Liver (tissue), 3 donors: ENCODE measurements around the gene TACC3.

Experiments used
- FOXA1 ChIP-seq: IDR thresholded peaks from 2 replicates; pipeline ENCODE4 v1.6.1; 2016; ENCODE audit warnings: antibody characterized with exemption
- GABPA ChIP-seq, 2 donors: IDR thresholded peaks in 1 of 2; conservative IDR thresholded peaks in 1 of 2; 2 replicates each; pipeline ENCODE4 v1.6.1; 2016; ENCODE audit warnings: antibody characterized with exemption in 2 of 2, mild to moderate bottlenecking in 1 of 2, moderate library complexity in 1 of 2
- HNF4G ChIP-seq: IDR thresholded peaks from 2 replicates; pipeline ENCODE4 v1.6.1; 2016; ENCODE audit warnings: antibody characterized with exemption
- RAD21 ChIP-seq, 2 donors: IDR thresholded peaks; 2 replicates each; pipeline ENCODE4 v1.6.1; 2016; ENCODE audit warnings: antibody characterized with exemption in 2 of 2, mild to moderate bottlenecking in 2 of 2
- TF ChIP-seq, protein P1 (sequence below): fragments of 150-350 bp; IDR thresholded peaks from 2 replicates; pipeline ENCODE4 v1.5.1; 2017; ENCODE audit warnings: improper control_type of control experiment, low read depth, low read length; ENCODE audit not compliant: missing input control
- TF ChIP-seq, protein P2 (sequence below): IDR thresholded peaks from 2 replicates; pipeline ENCODE4 v1.6.1; 2016; ENCODE audit warnings: antibody characterized with exemption
- TF ChIP-seq, protein P3 (sequence below): IDR thresholded peaks from 2 replicates; pipeline ENCODE4 v1.6.1; 2016; ENCODE audit warnings: antibody characterized with exemption, mild to moderate bottlenecking
- donor health status: healthy.
- donor health status: healthy.

DNA sequence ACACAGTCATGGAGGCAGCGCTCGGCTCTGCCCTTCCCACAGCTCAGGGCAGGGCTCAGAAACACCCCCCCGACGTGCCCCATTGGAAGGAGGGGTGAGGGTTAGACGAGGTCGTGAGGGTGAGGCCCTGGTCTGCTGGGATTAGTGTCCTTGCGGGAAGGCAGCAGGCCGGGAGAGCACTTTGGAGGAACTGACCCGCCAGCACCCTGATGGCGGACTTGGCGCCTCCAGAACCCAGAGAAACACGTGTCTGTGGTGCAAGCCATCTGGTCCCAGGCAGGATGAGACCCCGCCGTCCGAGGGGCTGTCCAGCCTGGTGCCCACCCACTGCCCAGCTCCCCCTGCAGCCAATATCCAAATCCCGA is 26.3 kb downstream of the TACC3 start:
- TF ChIP-seq HNF4G (no peak), FOXA1 (no peak), GABPA (IDR thresholded peaks at IDR 0.05 in 1 of 2, conservative IDR thresholded peaks at IDR 0.05 in 1 of 2) (no peak), RAD21 (IDR thresholded peaks at IDR 0.05) (no peak)
- TF ChIP-seq, protein P1, sequence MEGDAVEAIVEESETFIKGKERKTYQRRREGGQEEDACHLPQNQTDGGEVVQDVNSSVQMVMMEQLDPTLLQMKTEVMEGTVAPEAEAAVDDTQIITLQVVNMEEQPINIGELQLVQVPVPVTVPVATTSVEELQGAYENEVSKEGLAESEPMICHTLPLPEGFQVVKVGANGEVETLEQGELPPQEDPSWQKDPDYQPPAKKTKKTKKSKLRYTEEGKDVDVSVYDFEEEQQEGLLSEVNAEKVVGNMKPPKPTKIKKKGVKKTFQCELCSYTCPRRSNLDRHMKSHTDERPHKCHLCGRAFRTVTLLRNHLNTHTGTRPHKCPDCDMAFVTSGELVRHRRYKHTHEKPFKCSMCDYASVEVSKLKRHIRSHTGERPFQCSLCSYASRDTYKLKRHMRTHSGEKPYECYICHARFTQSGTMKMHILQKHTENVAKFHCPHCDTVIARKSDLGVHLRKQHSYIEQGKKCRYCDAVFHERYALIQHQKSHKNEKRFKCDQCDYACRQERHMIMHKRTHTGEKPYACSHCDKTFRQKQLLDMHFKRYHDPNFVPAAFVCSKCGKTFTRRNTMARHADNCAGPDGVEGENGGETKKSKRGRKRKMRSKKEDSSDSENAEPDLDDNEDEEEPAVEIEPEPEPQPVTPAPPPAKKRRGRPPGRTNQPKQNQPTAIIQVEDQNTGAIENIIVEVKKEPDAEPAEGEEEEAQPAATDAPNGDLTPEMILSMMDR, result no peak
- TF ChIP-seq, protein P2, sequence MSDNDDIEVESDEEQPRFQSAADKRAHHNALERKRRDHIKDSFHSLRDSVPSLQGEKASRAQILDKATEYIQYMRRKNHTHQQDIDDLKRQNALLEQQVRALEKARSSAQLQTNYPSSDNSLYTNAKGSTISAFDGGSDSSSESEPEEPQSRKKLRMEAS, result no peak
- TF ChIP-seq, protein P3, sequence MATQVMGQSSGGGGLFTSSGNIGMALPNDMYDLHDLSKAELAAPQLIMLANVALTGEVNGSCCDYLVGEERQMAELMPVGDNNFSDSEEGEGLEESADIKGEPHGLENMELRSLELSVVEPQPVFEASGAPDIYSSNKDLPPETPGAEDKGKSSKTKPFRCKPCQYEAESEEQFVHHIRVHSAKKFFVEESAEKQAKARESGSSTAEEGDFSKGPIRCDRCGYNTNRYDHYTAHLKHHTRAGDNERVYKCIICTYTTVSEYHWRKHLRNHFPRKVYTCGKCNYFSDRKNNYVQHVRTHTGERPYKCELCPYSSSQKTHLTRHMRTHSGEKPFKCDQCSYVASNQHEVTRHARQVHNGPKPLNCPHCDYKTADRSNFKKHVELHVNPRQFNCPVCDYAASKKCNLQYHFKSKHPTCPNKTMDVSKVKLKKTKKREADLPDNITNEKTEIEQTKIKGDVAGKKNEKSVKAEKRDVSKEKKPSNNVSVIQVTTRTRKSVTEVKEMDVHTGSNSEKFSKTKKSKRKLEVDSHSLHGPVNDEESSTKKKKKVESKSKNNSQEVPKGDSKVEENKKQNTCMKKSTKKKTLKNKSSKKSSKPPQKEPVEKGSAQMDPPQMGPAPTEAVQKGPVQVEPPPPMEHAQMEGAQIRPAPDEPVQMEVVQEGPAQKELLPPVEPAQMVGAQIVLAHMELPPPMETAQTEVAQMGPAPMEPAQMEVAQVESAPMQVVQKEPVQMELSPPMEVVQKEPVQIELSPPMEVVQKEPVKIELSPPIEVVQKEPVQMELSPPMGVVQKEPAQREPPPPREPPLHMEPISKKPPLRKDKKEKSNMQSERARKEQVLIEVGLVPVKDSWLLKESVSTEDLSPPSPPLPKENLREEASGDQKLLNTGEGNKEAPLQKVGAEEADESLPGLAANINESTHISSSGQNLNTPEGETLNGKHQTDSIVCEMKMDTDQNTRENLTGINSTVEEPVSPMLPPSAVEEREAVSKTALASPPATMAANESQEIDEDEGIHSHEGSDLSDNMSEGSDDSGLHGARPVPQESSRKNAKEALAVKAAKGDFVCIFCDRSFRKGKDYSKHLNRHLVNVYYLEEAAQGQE, result no peak
